DOHH2 (cell line): ENCODE results near the gene PYGO2.

Experiments
- H3F3A ChIP-seq: fragments of 200-600 bp; sonication (generic), shearing (Covaris generic); 2 replicates; pipeline ENCODE4 v1.6.0; 2016; ENCODE audit warnings: antibody characterized with exemption, mild to moderate bottlenecking; ENCODE audit not compliant: control insufficient read depth, insufficient read depth
- H3K27ac ChIP-seq: fragments of 200-600 bp; sonication (generic); 2 replicates; pipeline ENCODE4 v1.5.1; 2014; ENCODE audit warnings: low read depth, mild to moderate bottlenecking, low read length, moderate library complexity
- H3K27me3 ChIP-seq: fragments of 200-600 bp; sonication (generic); 2 replicates; pipeline ENCODE4 v1.6.1; 2014; ENCODE audit warnings: mild to moderate bottlenecking, low read length, mixed read lengths; ENCODE audit not compliant: control insufficient read depth
- H3K36me3 ChIP-seq: fragments of 200-600 bp; sonication (generic); 2 replicates; pipeline ENCODE4 v1.6.1; 2014; ENCODE audit warnings: mild to moderate bottlenecking, low read length, moderate library complexity, mixed read lengths; ENCODE audit not compliant: control insufficient read depth
- H3K4me1 ChIP-seq: fragments of 200-600 bp; sonication (generic); 2 replicates; pipeline ENCODE4 v1.6.1; 2014; ENCODE audit warnings: mild to moderate bottlenecking, low read length, mixed read lengths; ENCODE audit not compliant: control insufficient read depth
- H3K4me2 ChIP-seq: fragments of 200-600 bp; sonication (generic); 2 replicates; pipeline ENCODE4 v1.6.0; 2014; ENCODE audit warnings: mild to moderate bottlenecking, low read length, moderate library complexity
- H3K4me3 ChIP-seq: fragments of 200-600 bp; sonication (generic); 2 replicates; pipeline ENCODE4 v1.5.1; 2014; ENCODE audit warnings: mild to moderate bottlenecking, low read length, mixed read lengths
- H3K79me2 ChIP-seq: fragments of 200-600 bp; sonication (generic); 2 replicates; pipeline ENCODE4 v1.6.1; 2014; ENCODE audit warnings: mild to moderate bottlenecking, low read length, mixed read lengths; ENCODE audit not compliant: control insufficient read depth
- H3K9me2 ChIP-seq: fragments of 200-600 bp; sonication (generic); replicated peaks from 2 replicates; pipeline ENCODE4 v1.6.1; 2014; ENCODE audit warnings: mild to moderate bottlenecking, low read length, mixed read lengths; ENCODE audit not compliant: control insufficient read depth
- H3K9me3 ChIP-seq: fragments of 200-600 bp; sonication (generic); 2 replicates; pipeline ENCODE4 v1.6.1; 2014; ENCODE audit warnings: antibody characterized with exemption, low read length, mixed read lengths; ENCODE audit not compliant: control insufficient read depth, insufficient read depth
- H4K20me1 ChIP-seq: fragments of 200-600 bp; sonication (generic); 2 replicates; pipeline ENCODE4 v1.6.0; 2014; ENCODE audit warnings: low read depth, mild to moderate bottlenecking, antibody characterized with exemption, low read length, moderate library complexity; ENCODE audit not compliant: control insufficient read depth, insufficient read depth
- CTCF ChIP-seq: fragments of 200-600 bp; sonication (generic); IDR thresholded peaks from one replicate; pipeline ENCODE4 v1.5.1; 2014; ENCODE audit warnings: antibody characterized with exemption, mild to moderate bottlenecking, low read depth, low read length; ENCODE audit not compliant: poor library complexity, severe bottlenecking
- EZH2phosphoT487 ChIP-seq: fragments of 200-600 bp; sonication (generic); IDR thresholded peaks from 2 replicates; pipeline ENCODE4 v1.6.1; 2017; ENCODE audit warnings: borderline replicate concordance, mild to moderate bottlenecking, antibody characterized with exemption, low read length, moderate library complexity, mixed read lengths

PYGO2 gene

DNA sequence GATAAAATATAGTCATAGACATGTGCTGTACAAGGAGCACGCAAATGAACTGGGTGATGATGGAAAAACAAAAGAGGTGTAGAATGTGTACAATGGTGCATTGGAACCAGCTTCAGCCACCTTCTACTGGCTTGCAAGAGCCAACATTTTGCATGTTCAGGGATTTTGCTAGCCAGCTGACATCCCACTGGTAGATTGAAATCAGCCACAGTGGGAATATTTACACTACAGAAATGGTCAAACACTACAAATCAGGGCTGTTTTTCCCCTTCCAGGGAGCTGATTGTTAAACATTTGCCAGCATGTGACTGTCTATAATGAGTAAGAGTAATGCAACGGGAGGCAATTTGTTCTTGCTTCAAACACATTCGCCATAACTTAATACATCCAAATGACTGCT lies 48.3 kb downstream of the PYGO2 start:
- no peaks in the 10 kb centered on the region for H3K9me2 ChIP-seq
- H3K4me2 ChIP-seq, result no peak overlapping the region
- TF ChIP-seq EZH2phosphoT487 (no peak), CTCF (no peak)
- no peak overlapping the region for H3K4me3 ChIP-seq
- no peaks in the 10 kb centered on the region for H4K20me1 ChIP-seq
- H3K4me1 ChIP-seq, result no peaks in the 10 kb centered on the region
- H3K9me3 ChIP-seq, result no peaks in the 10 kb centered on the region; the same call in 1 of the 2 replicates
- H3F3A ChIP-seq, result no peaks in the 10 kb centered on the region
- no peaks in the 10 kb centered on the region for H3K79me2 ChIP-seq
- no peaks in the 10 kb centered on the region for H3K27me3 ChIP-seq
- no peak overlapping the region for H3K27ac ChIP-seq
- H3K36me3 ChIP-seq, result no peaks in the 10 kb centered on the region

DNA sequence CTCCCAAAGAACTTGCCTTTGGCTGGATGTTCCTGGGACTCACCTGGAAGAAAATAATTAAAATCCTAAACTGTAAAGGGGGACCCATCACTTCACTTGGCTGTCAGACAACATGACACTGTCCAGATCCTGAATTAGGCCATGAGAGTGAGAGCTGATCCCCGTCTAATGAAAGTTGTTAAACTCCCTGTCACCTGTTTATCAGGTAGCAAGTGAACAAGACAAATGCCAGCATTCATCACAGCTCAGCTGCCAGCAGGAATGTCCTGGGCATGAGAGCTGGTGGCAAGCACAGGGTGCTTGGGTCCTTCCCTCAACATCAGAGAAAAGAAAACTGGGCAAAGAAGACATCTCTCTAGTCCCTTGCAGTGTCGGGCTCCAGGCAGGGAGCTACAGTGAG lies 48.8 kb downstream of the PYGO2 start:
- no peaks in the 10 kb centered on the region for H3K9me2 ChIP-seq
- H3K4me1 ChIP-seq, result no peaks in the 10 kb centered on the region
- H3K9me3 ChIP-seq, result peaks cover 2% of the 10 kb centered on the region; the same call in 1 of the 2 replicates
- H3K79me2 ChIP-seq, result no peaks in the 10 kb centered on the region
- no peaks in the 10 kb centered on the region for H3F3A ChIP-seq
- TF ChIP-seq CTCF, result no peak
- no peak for TF ChIP-seq EZH2phosphoT487
- H3K36me3 ChIP-seq, result no peaks in the 10 kb centered on the region
- no peaks in the 10 kb centered on the region for H3K27me3 ChIP-seq
- H4K20me1 ChIP-seq, result no peaks in the 10 kb centered on the region
- H3K27ac ChIP-seq, result no peak overlapping the region
- no peak overlapping the region for H3K4me2 ChIP-seq
- H3K4me3 ChIP-seq, result no peak overlapping the region

DNA sequence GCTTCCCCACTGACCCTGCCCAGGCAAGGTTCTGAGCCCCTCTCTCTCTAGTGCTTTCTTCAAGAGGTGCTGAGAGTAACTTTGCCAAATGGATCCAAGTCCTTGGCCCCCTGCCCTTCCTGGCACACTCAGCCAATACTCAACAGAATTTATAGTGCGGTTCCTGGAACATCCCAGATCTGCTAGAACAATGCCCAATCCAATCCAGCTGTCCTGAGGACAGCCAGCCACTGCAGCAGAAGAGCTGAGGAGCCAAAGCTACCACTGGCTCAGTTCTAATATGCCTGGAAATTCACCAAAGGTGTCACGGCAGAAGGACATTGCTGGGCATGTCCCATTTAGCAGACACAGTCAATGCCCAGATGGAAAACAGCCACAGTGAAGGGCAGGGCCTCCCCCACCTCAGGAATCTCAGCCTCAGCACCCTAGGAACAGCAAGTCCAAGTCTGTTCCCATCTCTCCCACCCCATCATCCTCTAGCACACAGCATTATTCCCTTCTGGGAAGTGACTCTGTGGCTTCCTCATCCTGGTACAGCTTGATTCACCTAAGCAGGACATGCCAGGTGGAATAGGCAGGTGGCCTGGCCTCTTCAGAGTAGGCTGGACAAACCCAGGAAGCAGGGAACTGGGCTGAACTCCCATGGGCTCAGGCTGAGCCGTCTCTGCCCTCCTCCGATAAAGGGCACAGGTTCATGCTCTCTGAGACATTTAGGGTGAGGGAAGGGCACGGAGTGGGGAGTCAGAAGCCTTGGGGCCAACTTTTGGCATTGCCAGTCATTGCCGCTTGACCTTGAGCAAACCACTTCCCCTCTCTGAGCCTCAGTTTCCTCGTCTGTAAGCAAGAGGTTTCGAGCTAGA lies 49.7 kb downstream of the PYGO2 start:
- no peaks in the 10 kb centered on the region for H3K27me3 ChIP-seq
- no peaks in the 10 kb centered on the region for H3K79me2 ChIP-seq
- H4K20me1 ChIP-seq, result no peaks in the 10 kb centered on the region
- H3K9me3 ChIP-seq, result peaks cover 2% of the 10 kb centered on the region; the same call in 1 of the 2 replicates
- no peak overlapping the region for H3K27ac ChIP-seq
- H3K36me3 ChIP-seq, result no peaks in the 10 kb centered on the region
- no peak overlapping the region for H3K4me2 ChIP-seq
- TF ChIP-seq EZH2phosphoT487 (no peak), CTCF (no peak)
- no peaks in the 10 kb centered on the region for H3K4me1 ChIP-seq
- no peaks in the 10 kb centered on the region for H3F3A ChIP-seq
- no peaks in the 10 kb centered on the region for H3K9me2 ChIP-seq
- H3K4me3 ChIP-seq, result no peak overlapping the region
